ENCODE measurements around the gene GYS1. TPM values are rescaled to one million over a fixed set of nuclear protein-coding genes. Genes with fewer than 3 reads are reported as not detected.
"Not testable (repeated sequence)": the region's sequence is repeated elsewhere in the genome, so short reads cannot be mapped to it uniquely, and the experiment has no call there.

GYS1 gene
- 34.3 and 46.2 TPM in 2 replicates for total RNA-seq (2014; rRNA removed; shearing (Covaris generic); ENCODE audit: low replicate concordance)

DNA sequence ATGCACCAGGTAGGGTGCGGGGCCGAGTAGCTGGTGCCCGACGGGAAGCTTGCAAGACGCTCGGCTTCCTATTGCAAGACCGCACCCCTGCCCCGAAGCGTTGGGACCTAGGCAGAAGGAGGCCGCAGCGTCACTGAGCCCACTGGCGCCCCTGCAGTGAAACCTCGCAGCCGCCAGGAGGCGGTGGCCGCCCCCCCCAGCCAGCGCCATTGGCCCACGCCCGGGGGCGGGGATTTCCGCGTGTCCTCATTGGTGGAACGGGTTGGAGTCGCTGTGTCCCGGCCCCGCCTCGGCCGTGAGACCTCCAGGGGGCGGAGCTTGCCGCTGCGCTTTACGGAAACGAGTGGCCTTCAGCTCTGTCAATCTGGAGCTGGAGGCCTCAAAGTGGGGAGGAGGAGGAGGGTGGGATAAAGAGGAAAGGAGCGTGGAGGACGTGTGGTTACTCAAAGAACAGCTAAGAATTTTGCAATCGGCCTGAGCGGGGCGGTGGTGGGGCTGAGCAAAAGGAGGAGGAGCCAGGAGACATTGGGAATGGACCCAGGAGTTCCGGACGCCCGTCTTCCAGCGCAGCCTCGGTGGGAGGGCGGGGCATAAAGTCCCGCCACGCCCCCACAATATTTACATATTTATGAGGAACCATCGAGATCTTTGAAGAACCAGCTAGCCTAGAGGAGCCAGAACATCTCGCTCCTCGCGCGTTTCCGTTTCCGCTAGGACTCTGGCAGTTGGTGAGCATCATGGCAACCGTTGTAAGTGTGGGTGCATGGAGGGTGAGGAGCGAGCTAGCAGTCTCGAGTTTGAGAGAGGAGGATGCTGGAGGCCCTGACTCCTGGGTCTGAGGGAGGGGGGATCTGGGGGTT is at the start of gene GYS1, which contains the start of gene RUVBL2:
GYS1 (minus strand) TSS at position 135 of the 860 bp plus-strand sequence. CDS start 197 bp downstream, outside the sequence.
RUVBL2 (plus strand) TSS at position 713 of the 860 bp plus-strand sequence; CDS start at position 738, 25 bp downstream.
- peak; percentile 100 for DNase-seq
- Histone ChIP-seq H3K4me3 (peak within 1 kb of the TSS; percentile 90), H3K27me3 (no peaks in the 10 kb centered on the region), H3K9me3 (no peaks in the 10 kb centered on the region), H3K36me3 (peaks cover 46% of the 10 kb centered on the region)

DNA sequence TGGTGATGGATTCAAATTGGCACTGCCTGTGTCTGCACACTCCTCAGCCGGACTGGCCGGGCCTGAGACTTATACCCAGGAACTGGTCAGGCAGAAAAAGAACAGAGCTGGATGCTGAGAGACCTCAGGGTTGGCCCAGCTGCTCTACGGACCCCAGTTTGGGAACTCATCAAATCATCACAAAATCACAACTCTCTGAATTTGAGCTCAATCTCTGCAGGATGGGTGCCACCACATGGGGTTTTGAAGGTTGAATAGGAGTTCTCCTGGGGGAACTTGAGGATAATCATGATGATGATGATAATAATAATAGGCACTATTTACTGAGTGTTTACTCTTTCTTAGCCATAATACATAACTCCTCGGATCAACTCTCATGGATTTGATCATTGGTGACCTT is 49.6 kb upstream of the GYS1 start:
- not testable (repeated sequence) for H3K4me3 ChIP-seq, H3K27me3 ChIP-seq, DNase-seq, H3K36me3 ChIP-seq, H3K9me3 ChIP-seq

DNA sequence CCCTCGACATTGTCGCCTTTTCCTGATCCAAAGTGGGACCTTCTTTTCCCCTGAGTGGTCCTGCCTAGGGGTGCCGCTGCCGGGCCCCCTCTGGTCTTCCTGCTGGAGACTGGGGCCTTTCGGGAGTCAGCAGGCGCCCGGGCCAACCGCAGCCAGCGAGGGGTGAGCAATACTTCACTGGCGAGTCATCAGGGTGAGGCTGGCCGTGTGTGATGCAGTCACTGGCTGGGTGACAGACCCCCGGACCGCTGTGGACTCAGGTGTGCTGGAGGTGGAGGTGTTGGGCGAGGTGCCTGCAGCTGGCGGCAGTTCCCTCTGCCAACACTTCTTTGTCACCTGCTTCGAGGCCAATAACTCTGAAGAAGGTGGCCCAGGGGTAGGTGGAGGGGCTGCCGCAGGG is 49.1 kb upstream of the GYS1 start:
- H3K27me3 ChIP-seq: no peaks in the 10 kb centered on the region
- H3K36me3 ChIP-seq: no peaks in the 10 kb centered on the region
- no peak overlapping the region for H3K4me3 ChIP-seq
- no peaks in the 10 kb centered on the region for H3K9me3 ChIP-seq
- DNase-seq: peak; percentile 43

DNA sequence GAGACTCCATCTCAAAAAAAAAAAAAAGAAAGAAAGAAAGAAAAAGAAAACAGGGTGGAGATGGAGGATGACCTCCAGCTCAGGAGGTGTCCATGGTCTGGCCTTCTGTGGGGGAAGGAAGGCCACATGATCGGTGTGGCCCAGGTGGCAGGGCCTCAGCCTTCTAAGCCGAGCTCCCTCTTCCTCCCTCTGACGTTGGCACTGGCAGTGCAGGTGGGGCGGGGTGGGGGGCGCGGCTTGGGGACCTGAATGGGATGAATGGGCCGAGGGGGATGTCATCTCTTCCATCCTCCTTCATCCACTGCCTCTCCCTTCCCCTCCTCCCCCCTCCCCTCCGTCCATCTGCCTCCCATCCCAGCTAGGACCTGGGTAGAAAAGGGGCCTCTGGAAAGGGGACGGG is 46.6 kb upstream of the GYS1 start:
- H3K4me3 ChIP-seq, H3K36me3 ChIP-seq, DNase-seq, H3K9me3 ChIP-seq, H3K27me3 ChIP-seq: not testable (repeated sequence)

DNA sequence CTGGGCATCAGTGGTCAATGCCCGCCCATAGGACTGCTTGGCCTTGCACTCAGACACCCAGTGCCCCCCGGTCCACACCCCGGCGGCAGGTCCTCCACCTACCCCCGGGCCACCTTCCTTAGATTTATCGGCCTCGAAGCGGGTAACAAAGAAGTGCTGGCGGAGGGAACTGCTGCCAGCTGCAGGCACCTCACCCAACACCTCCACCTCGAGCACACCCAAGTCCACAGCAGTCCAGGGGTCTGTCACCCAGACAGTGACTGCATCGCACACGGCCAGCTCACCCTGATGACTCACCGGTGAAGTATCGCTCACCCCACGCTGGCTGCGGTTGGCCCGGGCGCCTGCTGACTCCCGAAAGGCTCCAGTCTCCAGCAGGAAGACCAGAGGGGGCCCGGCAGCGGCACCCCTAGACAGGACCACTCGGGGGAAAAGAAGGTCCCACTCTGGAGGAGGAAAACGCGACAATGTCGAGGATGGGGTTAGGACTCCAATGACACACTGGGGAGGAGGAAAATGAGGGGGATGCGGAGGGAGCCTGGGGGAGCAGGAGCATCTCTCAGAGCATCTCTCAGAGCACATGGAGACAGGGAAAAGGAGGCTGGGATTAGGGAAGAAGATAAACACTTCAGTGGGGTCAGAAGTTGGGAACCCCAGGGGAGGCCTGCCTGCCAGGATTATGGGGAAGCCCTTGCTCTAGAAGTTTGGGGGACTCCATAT is 45.6 kb upstream of the GYS1 start:
- H3K4me3 ChIP-seq, H3K9me3 ChIP-seq, H3K36me3 ChIP-seq, H3K27me3 ChIP-seq: not testable (repeated sequence)
- peak; percentile 81 for DNase-seq

DNA sequence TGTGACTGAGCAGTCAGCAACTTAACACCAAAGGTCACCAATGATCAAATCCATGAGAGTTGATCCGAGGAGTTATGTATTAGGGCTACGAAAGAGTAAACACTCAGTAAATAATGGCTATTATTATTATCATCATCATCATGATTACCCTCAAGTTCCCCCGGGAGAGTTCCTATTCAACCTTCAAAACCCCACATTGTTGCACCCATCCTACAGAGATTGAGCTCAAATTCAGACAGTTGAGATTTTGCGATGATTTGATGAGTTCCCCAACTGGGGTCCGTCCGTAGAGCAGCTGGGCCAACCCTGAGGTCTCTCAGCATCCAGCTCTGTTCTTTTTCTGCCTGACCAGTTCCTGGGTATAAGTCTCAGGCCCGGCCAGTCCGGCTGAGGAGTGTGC is 45.0 kb upstream of the GYS1 start:
- not testable (repeated sequence) for H3K27me3 ChIP-seq

DNA sequence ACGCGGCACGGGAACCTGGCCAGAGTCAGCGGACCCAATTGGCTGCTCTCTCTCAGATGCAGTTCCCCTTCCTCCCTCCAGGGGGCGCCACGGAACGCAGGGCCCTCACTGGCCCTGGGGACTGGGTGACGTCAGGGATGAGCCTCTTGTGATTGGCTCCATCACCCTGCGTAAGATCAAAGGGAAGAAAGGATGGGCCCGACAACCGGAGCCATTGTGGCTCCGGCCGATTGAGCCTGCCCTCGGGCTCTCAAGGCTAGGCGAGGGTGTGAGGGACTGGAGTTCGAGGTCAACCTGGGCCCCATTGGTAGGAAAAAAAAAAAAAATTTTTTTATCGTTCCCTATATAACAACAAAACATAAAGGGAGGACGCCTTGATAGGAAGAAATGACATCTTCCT is 43.7 kb upstream of the GYS1 start, which contains the start of gene CGB1:
CGB1 (minus strand) TSS at position 81 of the 400 bp plus-strand sequence. CDS start 184 bp downstream, outside the sequence.
- peak; percentile 48 for DNase-seq
- H3K4me3 ChIP-seq, H3K36me3 ChIP-seq, H3K27me3 ChIP-seq, H3K9me3 ChIP-seq: not testable (repeated sequence)

More for the DNA sequence above, 45.0 kb upstream of the GYS1 start:
- DNase-seq, H3K36me3 ChIP-seq, H3K9me3 ChIP-seq, H3K4me3 ChIP-seq: not testable (repeated sequence)

DNA sequence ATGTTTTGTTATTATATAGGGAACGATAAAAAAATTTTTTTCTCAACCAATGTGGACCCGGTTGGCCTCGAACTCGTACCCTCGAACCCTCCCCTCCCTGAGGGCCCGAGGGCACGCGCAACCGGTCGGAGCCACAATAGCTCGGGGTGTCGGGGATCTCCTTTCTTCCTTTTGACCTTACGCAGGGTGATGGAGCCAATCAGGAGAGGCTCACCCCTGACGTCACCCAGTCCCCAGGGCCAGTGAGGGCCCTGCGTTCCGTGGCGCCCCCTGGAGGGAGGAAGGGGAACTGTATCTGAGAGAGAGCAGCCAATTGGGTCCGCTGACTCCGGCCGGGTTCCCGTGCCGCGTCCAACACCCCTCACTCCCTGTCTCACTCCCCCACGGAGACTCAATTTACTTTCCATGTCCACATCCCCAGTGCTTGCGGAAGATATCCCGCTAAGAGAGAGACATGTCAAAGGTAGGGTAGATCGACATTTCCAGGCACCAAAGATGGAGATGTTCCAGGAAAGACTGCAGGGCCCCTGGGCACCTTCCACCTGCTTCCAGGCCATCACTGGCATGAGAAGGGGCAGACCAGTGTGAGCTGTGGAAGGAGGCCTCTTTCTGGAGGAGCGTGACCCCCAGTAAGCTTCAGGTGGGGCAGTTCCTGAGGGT is 38.7 kb upstream of the GYS1 start, which contains the start of gene CGB2:
CGB2 (plus strand) TSS at position 249 of the 660 bp plus-strand sequence; CDS start at position 455, 206 bp downstream.
- DNase-seq: peak; percentile 59
- not testable (repeated sequence) for H3K9me3 ChIP-seq, H3K4me3 ChIP-seq, H3K36me3 ChIP-seq, H3K27me3 ChIP-seq

DNA sequence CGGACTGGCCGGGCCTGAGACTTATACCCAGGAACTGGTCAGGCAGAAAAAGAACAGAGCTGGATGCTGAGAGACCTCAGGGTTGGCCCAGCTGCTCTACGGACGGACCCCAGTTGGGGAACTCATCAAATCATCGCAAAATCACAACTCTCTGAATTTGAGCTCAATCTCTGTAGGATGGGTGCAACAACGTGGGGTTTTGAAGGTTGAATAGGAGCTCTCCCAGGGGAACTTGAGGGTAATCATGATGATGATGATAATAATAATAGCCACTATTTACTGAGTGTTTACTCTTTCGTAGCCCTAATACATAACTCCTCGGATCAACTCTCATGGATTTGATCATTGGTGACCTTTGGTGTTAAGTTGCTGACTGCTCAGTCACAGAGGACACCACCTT is 37.2 kb upstream of the GYS1 start:
- H3K27me3 ChIP-seq, H3K36me3 ChIP-seq, H3K9me3 ChIP-seq, H3K4me3 ChIP-seq, DNase-seq: not testable (repeated sequence)

DNA sequence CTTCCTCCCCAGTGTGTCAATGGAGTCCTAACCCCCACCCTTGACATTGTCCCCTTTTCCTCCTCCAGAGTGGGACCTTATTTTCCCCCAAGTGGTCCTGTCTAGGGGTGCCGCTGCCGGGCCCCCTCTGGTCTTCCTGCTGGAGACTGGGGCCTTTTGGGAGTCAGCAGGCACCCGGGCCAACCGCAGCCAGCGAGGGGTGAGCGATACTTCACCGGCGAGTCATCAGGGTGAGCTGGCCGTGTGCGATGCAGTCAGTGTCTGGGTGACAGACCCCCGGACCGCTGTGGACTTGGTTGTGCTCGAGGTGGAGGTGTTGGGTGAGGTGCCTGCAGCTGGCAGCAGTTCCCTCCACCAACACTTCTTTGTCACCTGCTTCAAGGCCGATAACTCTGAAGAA is 36.6 kb upstream of the GYS1 start:
- H3K36me3 ChIP-seq, H3K9me3 ChIP-seq, H3K27me3 ChIP-seq, H3K4me3 ChIP-seq: not testable (repeated sequence)
- DNase-seq: peak; percentile 55

DNA sequence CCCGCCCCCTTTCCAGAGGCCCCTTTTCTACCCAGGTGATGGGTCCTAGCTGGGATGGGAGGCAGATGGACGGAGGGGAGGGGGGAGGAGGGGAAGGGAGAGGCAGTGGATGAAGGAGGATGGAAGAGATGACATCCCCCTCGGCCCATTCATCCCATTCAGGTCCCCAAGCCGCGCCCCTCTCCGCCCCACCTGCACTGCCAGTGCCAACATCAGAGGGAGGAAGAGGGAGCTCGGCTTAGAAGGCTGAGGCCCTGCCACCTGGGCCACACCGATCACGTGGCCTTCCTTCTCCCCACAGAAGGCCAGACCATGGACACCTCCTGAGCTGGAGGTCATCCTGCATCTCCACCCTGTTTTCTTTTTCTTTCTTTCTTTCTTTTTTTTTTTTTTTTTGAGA is 35.6 kb upstream of the GYS1 start:
- DNase-seq, H3K27me3 ChIP-seq, H3K4me3 ChIP-seq, H3K36me3 ChIP-seq, H3K9me3 ChIP-seq: not testable (repeated sequence)

DNA sequence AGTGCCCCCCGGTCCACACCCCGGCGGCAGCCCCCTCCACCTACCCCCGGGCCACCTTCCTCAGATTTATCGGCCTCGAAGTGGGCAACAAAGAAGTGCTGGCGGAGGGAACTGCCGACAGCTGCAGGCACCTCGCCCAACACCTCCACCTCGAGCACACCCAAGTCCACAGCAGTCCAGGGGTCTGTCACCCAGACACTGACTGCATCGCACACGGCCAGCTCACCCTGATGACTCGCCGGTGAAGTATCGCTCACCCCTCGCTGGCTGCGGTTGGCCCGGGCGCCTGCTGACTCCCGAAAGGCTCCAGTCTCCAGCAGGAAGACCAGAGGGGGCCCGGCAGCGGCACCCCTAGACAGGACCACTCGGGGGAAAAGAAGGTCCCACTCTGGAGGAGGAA is 32.5 kb upstream of the GYS1 start:
- not testable (repeated sequence) for H3K36me3 ChIP-seq, H3K27me3 ChIP-seq, H3K9me3 ChIP-seq, H3K4me3 ChIP-seq
- DNase-seq: peak; percentile 60

DNA sequence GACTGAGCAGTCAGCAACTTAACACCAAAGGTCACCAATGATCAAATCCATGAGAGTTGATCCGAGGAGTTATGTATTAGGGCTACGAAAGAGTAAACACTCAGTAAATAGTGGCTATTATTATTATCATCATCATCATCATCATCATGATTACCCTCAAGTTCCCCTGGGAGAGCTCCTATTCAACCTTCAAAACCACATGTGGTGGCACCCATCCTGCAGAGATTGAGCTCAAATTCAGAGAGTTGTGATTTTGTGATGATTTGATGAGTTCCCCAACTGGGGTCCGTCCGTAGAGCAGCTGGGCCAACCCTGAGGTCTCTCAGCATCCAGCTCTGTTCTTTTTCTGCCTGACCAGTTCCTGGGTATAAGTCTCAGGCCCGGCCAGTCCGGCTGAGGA is 32.0 kb upstream of the GYS1 start:
- not testable (repeated sequence) for H3K9me3 ChIP-seq, H3K36me3 ChIP-seq, DNase-seq, H3K27me3 ChIP-seq, H3K4me3 ChIP-seq

DNA sequence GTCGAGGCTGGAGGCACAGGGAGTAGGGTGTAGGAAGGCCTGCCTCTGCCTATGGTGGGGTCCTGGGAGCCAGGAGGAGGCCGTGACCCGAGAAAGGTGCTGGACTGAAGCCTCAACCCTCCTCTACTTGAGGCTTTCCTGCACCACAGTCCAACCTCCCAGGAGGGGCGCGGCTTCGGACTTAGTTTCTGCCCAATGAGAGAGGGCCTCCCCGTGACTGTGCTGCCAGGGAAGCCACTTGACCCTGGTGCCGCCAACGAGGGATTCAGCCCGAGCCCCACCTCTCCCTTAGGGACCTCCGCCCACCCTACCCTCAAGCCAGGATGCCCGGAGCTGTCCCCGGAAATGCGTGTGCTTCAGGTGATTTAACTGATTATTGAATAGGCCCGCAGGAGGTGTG is 31.1 kb upstream of the GYS1 start, which contains the start of gene CGB3:
CGB3 (minus strand) TSS at position 101 of the 400 bp plus-strand sequence. CDS start 362 bp downstream, outside the sequence.
- not testable (repeated sequence) for H3K9me3 ChIP-seq, DNase-seq, H3K4me3 ChIP-seq, H3K36me3 ChIP-seq, H3K27me3 ChIP-seq

DNA sequence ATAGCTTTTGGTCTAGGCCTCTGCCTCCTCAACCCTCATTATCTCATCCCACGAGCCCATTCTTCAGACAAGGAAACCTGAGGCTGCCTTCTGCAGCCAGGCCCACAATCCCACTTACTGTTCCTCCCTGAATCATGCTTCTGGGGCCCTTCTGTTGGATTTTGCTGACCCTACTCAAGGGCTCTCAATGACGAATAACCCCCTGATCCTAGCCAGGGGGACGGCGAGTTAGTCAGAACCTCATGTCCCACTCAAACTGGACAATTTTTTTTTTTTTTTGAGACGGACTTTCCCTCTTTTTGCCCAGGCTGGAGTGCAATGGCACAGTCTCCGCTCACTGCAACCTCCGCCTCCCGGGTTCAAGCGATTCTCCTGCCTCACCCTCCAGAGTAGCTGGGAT is 29.0 kb upstream of the GYS1 start:
- Histone ChIP-seq H3K9me3 (no peaks in the 10 kb centered on the region), H3K27me3 (peaks cover 11% of the 10 kb centered on the region), H3K36me3 (no peaks in the 10 kb centered on the region), H3K4me3 (no peak overlapping the region)
- DNase-seq: no peak

DNA sequence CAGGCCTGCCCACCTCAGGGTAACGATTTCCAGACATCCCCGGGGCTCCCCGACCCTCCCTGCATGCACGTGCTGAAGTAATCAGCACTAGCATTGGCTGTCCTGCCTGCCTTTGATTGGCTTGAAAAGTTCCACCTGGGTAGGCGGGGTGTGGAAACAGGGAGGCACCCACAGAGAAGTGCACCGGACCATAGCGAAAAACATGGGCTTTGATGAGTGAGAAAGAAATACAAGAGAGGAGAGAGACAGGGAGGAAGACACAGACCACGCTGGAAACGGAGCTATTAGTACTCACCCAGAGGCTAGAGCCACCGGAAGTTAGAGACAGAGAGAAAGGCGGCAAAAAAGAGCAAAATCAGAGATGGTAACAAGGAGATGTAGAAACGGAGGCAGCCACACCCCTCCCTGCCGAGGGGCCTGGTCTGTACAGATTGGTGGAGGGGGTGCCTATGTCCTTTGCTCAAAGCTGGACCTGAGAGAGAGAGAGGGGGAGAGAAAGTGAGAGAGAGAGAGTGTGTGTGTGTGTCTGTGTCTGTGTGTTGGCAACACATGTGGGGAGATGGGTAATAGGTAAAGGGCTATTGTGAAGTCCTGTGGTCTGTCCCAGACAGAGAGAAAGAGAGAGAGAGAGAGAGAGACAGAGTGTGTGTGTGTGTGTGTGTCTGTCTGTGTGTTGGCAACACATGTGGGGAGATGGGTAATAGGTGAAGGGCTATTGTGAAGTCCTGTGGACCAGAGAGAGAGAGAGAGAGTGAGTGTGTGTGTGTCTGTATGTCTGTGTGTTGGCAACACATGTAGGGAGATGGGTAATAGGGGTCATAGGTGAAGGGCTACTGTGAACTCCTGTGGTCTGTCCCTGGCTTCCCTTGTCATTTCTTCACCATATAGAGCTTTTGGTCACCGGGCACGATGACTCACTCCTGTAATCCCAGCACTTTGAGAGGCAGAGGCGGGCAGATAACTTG is 28.1 kb upstream of the GYS1 start:
- H3K36me3 ChIP-seq: no peaks in the 10 kb centered on the region
- H3K27me3 ChIP-seq: peaks cover 11% of the 10 kb centered on the region
- peak; percentile 41 for DNase-seq
- no peaks in the 10 kb centered on the region for H3K9me3 ChIP-seq
- no peak overlapping the region for H3K4me3 ChIP-seq

All from MG63 (cell line).